Adrenal gland (tissue), 12 donors: ENCODE measurements around the gene TTC23. TPM values are rescaled to one million over a fixed set of nuclear protein-coding genes. Genes with fewer than 3 reads are reported as not detected.
A peak's percentile ranks its signal among the peaks of the same experiment; 100 is the strongest.

Source experiments
- DNase-seq, 7 donors: peaks; one replicate each; pipeline ENCODE4 v3.0.0-alpha.2; 2019 to 2020
- H3K27ac ChIP-seq, 5 donors: fragments of 200-600 bp; sonication (generic) in 4 of 5; 1 replicate in 3 of 5; 2 replicates in 2 of 5; pipeline versions ENCODE4 v1.5.1 to v1.8.0; 2016 to 2020; ENCODE audit warnings: mild to moderate bottlenecking in 1 of 5
- H3K27me3 ChIP-seq: fragments of 200-600 bp; 2 replicates; pipeline ENCODE4 v1.8.0; 2021
- H3K36me3 ChIP-seq, 2 donors: fragments of 200-600 bp; replicated peaks in 1 of 2; 1 replicate in 1 of 2; 2 replicates in 1 of 2; pipeline versions ENCODE4 v1.5.1 to v1.8.0; 2018 to 2022
- H3K4me1 ChIP-seq, 2 donors: fragments of 200-600 bp; replicated peaks in 1 of 2; 1 replicate in 1 of 2; 2 replicates in 1 of 2; pipeline versions ENCODE4 v1.5.1 to v1.8.0; 2018 to 2021
- H3K4me3 ChIP-seq, 4 donors: fragments of 200-600 bp; sonication (generic) in 3 of 4; one replicate each; pipeline ENCODE4 v1.5.1; 2016 to 2018
- H3K9me3 ChIP-seq, 3 donors: fragments of 200-600 bp; sonication (generic) in 1 of 3; replicated peaks in 1 of 3; 1 replicate in 2 of 3; 2 replicates in 1 of 3; pipeline versions ENCODE4 v1.5.1 to v1.8.0; 2016 to 2021
- CTCF ChIP-seq, 6 experiments: fragments of 450-650 bp in 4 of 6; fragments of 200-600 bp in 2 of 6; sonication (generic) in 1 of 6; IDR thresholded peaks; 1 replicate in 5 of 6; 2 replicates in 1 of 6; pipeline versions ENCODE4 v1.5.1 to v1.8.0; 2016 to 2021; ENCODE audit warnings: antibody characterized with exemption in 6 of 6, mild to moderate bottlenecking in 2 of 6, moderate library complexity in 1 of 6
- POLR2A ChIP-seq, 2 donors: fragments of 450-650 bp; IDR thresholded peaks; one replicate each; pipeline ENCODE4 v1.6.1; 2017; ENCODE audit warnings: antibody characterized with exemption in 2 of 2, mild to moderate bottlenecking in 2 of 2, moderate library complexity in 1 of 2
- WGBS, 4 donors: extraction: QIAGEN DNeasy Blood & Tissue Kit in 2 of 4; methylation state at CpG; one replicate each; pipeline versions ENCODE4 v1.1.5 to v1.1.7; 2013 to 2017; 5-methylcytosine and 5-hydroxymethylcytosine counted together
- intact Hi-C, 2 donors: fragments of 100-400 bp; cut with DNase I; formaldehyde crosslinking; loops; one replicate each; pipeline versions ENCODE4 v1.14.1 to v1.15.0; 2022 to 2023
- polyA plus RNA-seq, 3 donors: library from polyadenylated mRNA; stranded (reverse); fragments of 200-250 nt in 2 of 3; fragments of 350-450 nt in 1 of 3; fragmentation: Illumina TruSeq in 1 of 3; extraction: RNeasy Lipid Tissue Mini Kit (QIAGEN cat#74804) in 1 of 3; gene quantifications; one replicate each; pipeline ENCODE4 v1.2.3, GENCODE V29; 2013 to 2014
- total RNA-seq, 9 donors: library from RNA; depleted of rRNA in 4 of 9; stranded (reverse); fragments of >200 nt in 4 of 9; fragments of 120-200 nt in 1 of 9; fragmentation: NEBNext Ultra II Directional in 1 of 9; extraction: Animal tissue kit (Norgen Biotek cat#: 25700) in 1 of 9; gene quantifications; one replicate each; pipeline versions ENCODE4 v1.1.0 to v1.2.4, GENCODE V29; 2013 to 2023
- donor health status: healthy with polysubstance abuse.
- donor health status: Bipolar disorder and iron deficiency.
- donor health status: DM: yes; HTN: yes; CAD: no.
- donor health status: DM: no; HTN: no; CAD: no.
- donor health status: DM: no; HTN: no; CAD: no.
- donor health status: DM: yes; HTN: yes; CAD: no.

Gene TTC23
- total and polyA plus RNA-seq, 12 donors = 10.9 to 42.0 (median 22.6) TPM

DNA sequence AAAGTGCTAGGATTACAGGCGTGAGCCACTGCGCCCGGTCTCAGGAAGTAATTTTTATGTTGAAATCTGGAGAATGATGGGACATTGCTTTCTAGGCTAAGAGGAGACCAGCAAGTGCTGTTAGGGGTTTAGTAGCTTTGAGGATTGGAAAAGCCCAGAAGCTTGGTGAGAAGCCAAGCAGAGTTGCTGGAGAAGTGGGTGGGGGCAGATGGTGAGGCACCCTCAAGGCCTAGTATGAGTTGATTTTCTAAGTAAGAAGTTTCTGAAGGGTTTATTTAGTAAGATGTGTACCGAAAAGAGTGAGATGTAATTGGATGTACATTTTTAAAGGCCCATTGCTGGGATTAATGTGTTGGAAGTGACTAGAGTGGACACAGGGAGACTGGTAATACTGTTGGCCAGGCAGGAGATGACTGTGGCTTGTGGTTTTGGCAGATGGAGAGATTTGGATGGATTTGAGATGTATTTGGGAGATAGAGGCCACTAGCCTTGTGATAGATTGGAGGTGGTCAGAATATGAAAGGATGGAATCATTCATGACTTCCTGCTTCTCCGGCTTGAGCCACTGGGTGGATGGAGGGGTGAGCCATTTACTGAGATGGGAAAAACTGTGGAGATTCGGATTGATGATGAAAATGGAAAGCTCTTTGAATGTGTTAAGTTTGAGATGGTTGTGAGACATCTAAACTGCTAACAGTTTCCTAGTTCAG, 4.2 kb upstream of the TTC23 start:
- 91 to 95% (median 92%) methylated on average over 6 of the region's 6 CpGs for WGBS, 4 donors
- intact Hi-C loops = no loop called here
- H3K27ac ChIP-seq = no peak overlapping the region
- peaks cover 8 to 36% of the 10 kb centered on the region in 2 donors for H3K4me1 ChIP-seq
- H3K9me3 ChIP-seq = no peaks in the 10 kb centered on the region
- TF ChIP-seq POLR2A (IDR thresholded peaks at IDR 0.05) (no peak), CTCF (IDR thresholded peaks at IDR 0.05) (no peak)
- H3K4me3 ChIP-seq = no peak overlapping the region
- H3K27me3 ChIP-seq = no peaks in the 10 kb centered on the region
- no peak for DNase-seq
- peaks cover 0 to 6% of the 10 kb centered on the region in 2 donors for H3K36me3 ChIP-seq

GRCh38 chr15:99252326-99252725, 2.9 kb upstream of the TTC23 start:
- 75 to 84% (median 78%) methylated on average over 7 of the region's 7 CpGs for WGBS, 4 donors
- intact Hi-C loops = no loop called here
- H3K4me1 ChIP-seq = peaks cover 17 to 49% of the 10 kb centered on the region in 2 donors
- H3K27me3 ChIP-seq = no peaks in the 10 kb centered on the region
- no peak for TF ChIP-seq POLR2A (IDR thresholded peaks at IDR 0.05)
- TF ChIP-seq CTCF (IDR thresholded peaks at IDR 0.05) = no peak
- no peak overlapping the region for H3K27ac ChIP-seq
- peaks cover 0 to 6% of the 10 kb centered on the region in 2 donors for H3K36me3 ChIP-seq
- H3K9me3 ChIP-seq = no peaks in the 10 kb centered on the region
- DNase-seq = no peak
- H3K4me3 ChIP-seq = peak overlapping the region in 1 of 4 donors; percentile 68

- WGBS, 4 donors = 0 to 1% (median 1%) methylated on average over 29 to 90 of the region's 90 CpGs
- intact Hi-C loops = no loop called here
- Histone ChIP-seq H3K4me3 (peak within 1 kb of the TSS; percentile 43 to 92 (median 72)), H3K36me3 (peaks cover 0 to 4% of the 10 kb centered on the region in 2 donors), H3K27me3 (no peaks in the 10 kb centered on the region), H3K4me1 (peaks cover 17 to 49% of the 10 kb centered on the region in 2 donors), H3K9me3 (no peaks in the 10 kb centered on the region), H3K27ac (peak within 1 kb of the TSS; percentile 86 to 96 (median 93))
- TF ChIP-seq CTCF (IDR thresholded peaks at IDR 0.05) (no peak), POLR2A (IDR thresholded peaks at IDR 0.05) (peak; percentile 70 to 86)
- DNase-seq = peak; percentile 98 to 100 (median 99)
Observed at GRCh38 chr15:99250857-99251841, 1.8 kb upstream of the TTC23 start, which contains the start of gene LRRC28. Gene LRRC28, plus strand, starts transcription at chr15:99251481. Its CDS starts 4,477 bp downstream, at chr15:99255958.

GRCh38 chr15:99250494-99250856, 1.1 kb upstream of the TTC23 start:
- H3K36me3 ChIP-seq = no peaks in the 10 kb centered on the region
- H3K27me3 ChIP-seq = no peaks in the 10 kb centered on the region
- WGBS, 4 donors = 9 to 20% (median 15%) methylated on average over 7 of the region's 7 CpGs
- no peak for DNase-seq
- H3K27ac ChIP-seq = peak overlapping the region; percentile 83 to 96 (median 93)
- H3K4me3 ChIP-seq = peak overlapping the region; percentile 9 to 68 (median 54)
- TF ChIP-seq POLR2A (IDR thresholded peaks at IDR 0.05) (no peak), CTCF (IDR thresholded peaks at IDR 0.05) (no peak)
- intact Hi-C loops = no loop called here
- H3K4me1 ChIP-seq = peaks cover 17 to 49% of the 10 kb centered on the region in 2 donors
- H3K9me3 ChIP-seq = no peaks in the 10 kb centered on the region
